Neural cell (in vitro differentiated cells): ENCODE results near the gene PRKACB. TPM values are rescaled to one million over a fixed set of nuclear protein-coding genes. Genes with fewer than 3 reads are reported as not detected.

Experiments
- H2AFZ ChIP-seq: fragments of 200-600, 300-800 bp; sonication (generic), shearing (Covaris generic); 2 replicates; pipeline ENCODE4 v1.6.0; 2014; ENCODE audit warnings: low read depth, mild to moderate bottlenecking, antibody characterized with exemption, low read length, moderate library complexity
- H3F3A ChIP-seq: fragments of 200-600 bp; shearing (Covaris generic); 2 replicates; pipeline ENCODE4 v1.6.1; 2016; ENCODE audit warnings: mild to moderate bottlenecking, moderate library complexity, mixed read lengths, antibody characterized with exemption, low read length; ENCODE audit not compliant: insufficient read depth, poor library complexity, severe bottlenecking
- H3K27ac ChIP-seq: fragments of 200-600, 300-800 bp; sonication (generic), shearing (Covaris generic); 2 replicates; pipeline ENCODE4 v1.5.1; 2014; ENCODE audit warnings: mild to moderate bottlenecking, low read length, moderate library complexity
- H3K27me3 ChIP-seq: fragments of 300-800, 200-600 bp; sonication (generic), shearing (Covaris generic); 2 replicates; pipeline ENCODE4 v1.6.0; 2014; ENCODE audit warnings: mild to moderate bottlenecking, low read depth, low read length, moderate library complexity; ENCODE audit not compliant: insufficient read depth
- H3K36me3 ChIP-seq: fragments of 300-800, 200-600 bp; sonication (generic), shearing (Covaris generic); 2 replicates; pipeline ENCODE4 v1.5.1; 2014; ENCODE audit warnings: mild to moderate bottlenecking, antibody characterized with exemption, low read length, moderate library complexity; ENCODE audit not compliant: insufficient read depth
- H3K4me2 ChIP-seq: fragments of 300-800, 200-600 bp; sonication (generic), shearing (Covaris generic); 2 replicates; pipeline ENCODE4 v1.6.0; 2014; ENCODE audit warnings: mild to moderate bottlenecking, low read length
- H3K4me3 ChIP-seq: fragments of 300-800, 200-600 bp; sonication (generic), shearing (Covaris generic); 2 replicates; pipeline ENCODE4 v1.5.1; 2014; ENCODE audit warnings: mild to moderate bottlenecking, low read length, moderate library complexity
- H3K79me2 ChIP-seq: fragments of 200-600 bp; shearing (Covaris generic); replicated peaks from 2 replicates; pipeline ENCODE4 v1.6.0; 2014; ENCODE audit warnings: mild to moderate bottlenecking, low read length, moderate library complexity; ENCODE audit not compliant: insufficient read depth
- H3K9ac ChIP-seq: fragments of 300-800, 200-600 bp; sonication (generic), shearing (Covaris generic); 2 replicates; pipeline ENCODE4 v1.6.1; 2016; ENCODE audit warnings: mild to moderate bottlenecking, low read length, mixed read lengths
- H3K9me2 ChIP-seq: fragments of 200-600 bp; shearing (Covaris generic); 2 replicates; pipeline ENCODE4 v1.6.1; 2016; ENCODE audit warnings: mild to moderate bottlenecking, low read length, mixed read lengths; ENCODE audit not compliant: insufficient read depth
- H3K9me3 ChIP-seq: fragments of 200-600, 300-800 bp; sonication (generic), shearing (Covaris generic); 2 replicates; pipeline ENCODE4 v1.6.1; 2016; ENCODE audit warnings: mild to moderate bottlenecking, mixed run types, low read length, moderate library complexity, mixed read lengths
- H4K20me1 ChIP-seq: fragments of 200-600 bp; shearing (Covaris generic); 2 replicates; pipeline ENCODE4 v1.6.1; 2016; ENCODE audit warnings: mild to moderate bottlenecking, mixed run types; ENCODE audit not compliant: insufficient read depth
- EP300 ChIP-seq: fragments of 450-650 bp; conservative IDR thresholded peaks from 2 replicates; pipeline ENCODE4 v1.6.1; 2014; ENCODE audit warnings: antibody characterized with exemption, mild to moderate bottlenecking, moderate library complexity; ENCODE audit not compliant: poor library complexity, severe bottlenecking
- EZH2 ChIP-seq: fragments of 200-600, 300-800 bp; shearing (Covaris generic), sonication (generic); IDR thresholded peaks from 2 replicates; pipeline ENCODE4 v1.6.1; 2014; ENCODE audit warnings: antibody characterized with exemption, low read length, borderline replicate concordance, mild to moderate bottlenecking; ENCODE audit not compliant: insufficient read depth, poor library complexity, severe bottlenecking
- MXI1 ChIP-seq: fragments of 450-650 bp; conservative IDR thresholded peaks from 2 replicates; pipeline ENCODE4 v1.6.1; 2014; ENCODE audit warnings: antibody characterized with exemption, mild to moderate bottlenecking; ENCODE audit not compliant: poor library complexity, severe bottlenecking
- POLR2AphosphoS5 ChIP-seq: IDR thresholded peaks from 2 replicates; pipeline ENCODE4 v1.6.1; 2012
- SMC3 ChIP-seq: fragments of 450-650 bp; conservative IDR thresholded peaks from 2 replicates; pipeline ENCODE4 v1.6.1; 2014; ENCODE audit warnings: antibody characterized with exemption, mild to moderate bottlenecking, moderate library complexity; ENCODE audit not compliant: poor library complexity
- TAF1 ChIP-seq: IDR thresholded peaks from 2 replicates; pipeline ENCODE4 v1.6.1; 2012; ENCODE audit warnings: low read depth
- polyA plus RNA-seq: library from polyadenylated mRNA; depleted of rRNA; stranded (reverse); fragments of >200 nt; gene quantifications from 2 replicates; pipeline ENCODE4 v1.2.3, GENCODE V29; 2014
- TF ChIP-seq, protein P1 (sequence below): IDR thresholded peaks from 2 replicates; pipeline ENCODE4 v1.6.1; 2012; ENCODE audit warnings: borderline replicate concordance
- TF ChIP-seq, protein P2 (sequence below): fragments of 450-650 bp; IDR thresholded peaks from 2 replicates; pipeline ENCODE4 v1.5.1; 2014; ENCODE audit warnings: antibody characterized with exemption, mild to moderate bottlenecking, moderate library complexity; ENCODE audit not compliant: poor library complexity, severe bottlenecking

Gene PRKACB
- polyA plus RNA-seq, 1 donor from 2014 or later, result 979 TPM

DNA sequence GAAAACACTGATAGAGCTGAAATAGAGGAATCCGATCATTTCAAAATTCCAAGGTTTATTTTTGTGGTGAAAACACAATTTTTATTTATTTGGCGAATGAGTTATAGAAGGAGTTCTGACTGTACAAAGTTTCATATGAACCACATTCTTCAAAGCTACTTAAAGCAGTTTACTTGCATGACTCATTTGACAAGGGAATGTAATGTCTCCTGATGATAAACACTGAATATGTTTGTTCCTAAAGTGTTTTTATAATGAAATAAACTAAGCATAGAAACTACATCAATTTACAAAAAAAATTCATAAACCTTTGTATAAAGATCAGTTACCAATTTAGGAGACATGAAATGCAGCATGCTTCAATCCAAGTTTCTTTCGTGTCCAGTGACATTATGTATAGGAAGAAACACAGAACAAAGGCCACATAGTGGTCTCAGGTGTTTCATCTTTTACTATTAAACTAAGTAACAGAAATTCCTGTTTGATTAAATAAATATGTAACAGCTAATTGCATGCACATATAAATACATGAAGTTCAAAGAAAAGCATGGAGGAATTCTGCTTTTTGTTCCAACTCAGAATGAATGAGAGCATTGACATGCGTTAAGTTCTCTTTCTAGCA lies 2.5 kb downstream of the PRKACB start:
- Histone ChIP-seq H3F3A (no peaks in the 10 kb centered on the region), H3K36me3 (no peaks in the 10 kb centered on the region), H3K9me3 (no peaks in the 10 kb centered on the region), H4K20me1 (no peaks in the 10 kb centered on the region), H3K27ac (no peak overlapping the region), H2AFZ (no peak overlapping the region), H3K79me2 (peaks cover 5% of the 10 kb centered on the region), H3K4me2 (no peak overlapping the region), H3K9ac (no peak overlapping the region), H3K9me2 (no peaks in the 10 kb centered on the region), H3K4me3 (no peak overlapping the region), H3K27me3 (no peaks in the 10 kb centered on the region)
- TF ChIP-seq EZH2 (no peak), MXI1 (no peak), EP300 (no peak), POLR2AphosphoS5 (no peak), TAF1 (no peak)
- TF ChIP-seq, protein P1, sequence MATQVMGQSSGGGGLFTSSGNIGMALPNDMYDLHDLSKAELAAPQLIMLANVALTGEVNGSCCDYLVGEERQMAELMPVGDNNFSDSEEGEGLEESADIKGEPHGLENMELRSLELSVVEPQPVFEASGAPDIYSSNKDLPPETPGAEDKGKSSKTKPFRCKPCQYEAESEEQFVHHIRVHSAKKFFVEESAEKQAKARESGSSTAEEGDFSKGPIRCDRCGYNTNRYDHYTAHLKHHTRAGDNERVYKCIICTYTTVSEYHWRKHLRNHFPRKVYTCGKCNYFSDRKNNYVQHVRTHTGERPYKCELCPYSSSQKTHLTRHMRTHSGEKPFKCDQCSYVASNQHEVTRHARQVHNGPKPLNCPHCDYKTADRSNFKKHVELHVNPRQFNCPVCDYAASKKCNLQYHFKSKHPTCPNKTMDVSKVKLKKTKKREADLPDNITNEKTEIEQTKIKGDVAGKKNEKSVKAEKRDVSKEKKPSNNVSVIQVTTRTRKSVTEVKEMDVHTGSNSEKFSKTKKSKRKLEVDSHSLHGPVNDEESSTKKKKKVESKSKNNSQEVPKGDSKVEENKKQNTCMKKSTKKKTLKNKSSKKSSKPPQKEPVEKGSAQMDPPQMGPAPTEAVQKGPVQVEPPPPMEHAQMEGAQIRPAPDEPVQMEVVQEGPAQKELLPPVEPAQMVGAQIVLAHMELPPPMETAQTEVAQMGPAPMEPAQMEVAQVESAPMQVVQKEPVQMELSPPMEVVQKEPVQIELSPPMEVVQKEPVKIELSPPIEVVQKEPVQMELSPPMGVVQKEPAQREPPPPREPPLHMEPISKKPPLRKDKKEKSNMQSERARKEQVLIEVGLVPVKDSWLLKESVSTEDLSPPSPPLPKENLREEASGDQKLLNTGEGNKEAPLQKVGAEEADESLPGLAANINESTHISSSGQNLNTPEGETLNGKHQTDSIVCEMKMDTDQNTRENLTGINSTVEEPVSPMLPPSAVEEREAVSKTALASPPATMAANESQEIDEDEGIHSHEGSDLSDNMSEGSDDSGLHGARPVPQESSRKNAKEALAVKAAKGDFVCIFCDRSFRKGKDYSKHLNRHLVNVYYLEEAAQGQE, result no peak
- TF ChIP-seq, protein P2, sequence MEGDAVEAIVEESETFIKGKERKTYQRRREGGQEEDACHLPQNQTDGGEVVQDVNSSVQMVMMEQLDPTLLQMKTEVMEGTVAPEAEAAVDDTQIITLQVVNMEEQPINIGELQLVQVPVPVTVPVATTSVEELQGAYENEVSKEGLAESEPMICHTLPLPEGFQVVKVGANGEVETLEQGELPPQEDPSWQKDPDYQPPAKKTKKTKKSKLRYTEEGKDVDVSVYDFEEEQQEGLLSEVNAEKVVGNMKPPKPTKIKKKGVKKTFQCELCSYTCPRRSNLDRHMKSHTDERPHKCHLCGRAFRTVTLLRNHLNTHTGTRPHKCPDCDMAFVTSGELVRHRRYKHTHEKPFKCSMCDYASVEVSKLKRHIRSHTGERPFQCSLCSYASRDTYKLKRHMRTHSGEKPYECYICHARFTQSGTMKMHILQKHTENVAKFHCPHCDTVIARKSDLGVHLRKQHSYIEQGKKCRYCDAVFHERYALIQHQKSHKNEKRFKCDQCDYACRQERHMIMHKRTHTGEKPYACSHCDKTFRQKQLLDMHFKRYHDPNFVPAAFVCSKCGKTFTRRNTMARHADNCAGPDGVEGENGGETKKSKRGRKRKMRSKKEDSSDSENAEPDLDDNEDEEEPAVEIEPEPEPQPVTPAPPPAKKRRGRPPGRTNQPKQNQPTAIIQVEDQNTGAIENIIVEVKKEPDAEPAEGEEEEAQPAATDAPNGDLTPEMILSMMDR, result no peak

DNA sequence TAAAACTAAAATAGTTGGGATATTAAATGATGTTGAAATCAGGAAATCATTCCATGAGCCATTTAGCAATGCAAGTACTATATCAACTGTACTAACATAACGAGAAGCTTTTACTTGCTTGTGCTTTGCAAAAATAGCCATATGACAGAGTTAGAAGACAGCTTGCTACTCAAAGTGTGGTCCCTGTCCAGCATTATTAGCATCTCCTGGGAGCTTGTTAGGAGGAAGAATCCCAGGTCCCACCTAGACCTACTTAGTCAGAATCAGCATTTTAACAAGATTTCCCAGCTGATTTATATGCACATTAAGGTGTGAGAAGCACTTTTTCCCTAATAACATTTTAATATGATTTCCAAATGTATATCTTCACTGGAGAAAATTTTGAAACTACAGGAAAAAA lies 4.7 kb downstream of the PRKACB start:
- Histone ChIP-seq H3K27me3 (no peaks in the 10 kb centered on the region), H3K79me2 (no peaks in the 10 kb centered on the region), H3K36me3 (no peaks in the 10 kb centered on the region), H3K4me3 (no peak overlapping the region), H3K9ac (no peak overlapping the region), H3K9me2 (no peaks in the 10 kb centered on the region), H3K9me3 (no peaks in the 10 kb centered on the region), H3K4me2 (no peak overlapping the region), H2AFZ (no peak overlapping the region), H4K20me1 (no peaks in the 10 kb centered on the region), H3F3A (no peaks in the 10 kb centered on the region), H3K27ac (no peak overlapping the region)
- TF ChIP-seq SMC3 (no peak), EZH2 (no peak), POLR2AphosphoS5 (no peak)

DNA sequence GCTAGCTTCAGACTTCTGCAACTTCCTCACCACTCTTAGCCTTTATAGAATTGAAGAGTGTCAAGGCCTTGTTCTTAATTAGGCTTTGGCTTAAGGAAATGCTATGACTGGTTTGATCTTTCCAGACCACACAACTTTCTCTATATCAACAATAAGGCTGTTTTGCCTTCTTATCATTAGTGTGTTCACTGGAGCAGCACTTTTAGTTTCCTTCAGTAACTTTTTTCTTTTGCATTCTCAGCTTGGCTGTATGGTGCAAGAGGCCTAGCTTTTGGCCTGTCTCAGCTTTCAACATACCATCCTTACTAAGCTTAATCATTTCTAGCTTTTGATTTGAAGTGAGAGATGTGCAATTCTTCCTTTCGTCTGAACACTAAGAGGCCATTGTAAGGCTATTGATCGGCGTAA lies 8.6 kb downstream of the PRKACB start:
- Histone ChIP-seq H3K27ac (no peak overlapping the region), H3K9me2 (no peaks in the 10 kb centered on the region), H3K27me3 (no peaks in the 10 kb centered on the region), H4K20me1 (no peaks in the 10 kb centered on the region), H3K4me2 (no peak overlapping the region), H3K9me3 (no peaks in the 10 kb centered on the region), H3K36me3 (no peaks in the 10 kb centered on the region), H3K9ac (no peak overlapping the region), H3K79me2 (no peaks in the 10 kb centered on the region), H2AFZ (no peak overlapping the region), H3F3A (no peaks in the 10 kb centered on the region), H3K4me3 (no peak overlapping the region)
- TF ChIP-seq SMC3, result no peak
